Karpas-422 (cell line): ENCODE data around the gene DSCAML1. TPM values are rescaled to one million over a fixed set of nuclear protein-coding genes. Genes with fewer than 3 reads are reported as not detected.

ENCODE experiments used
- DNase-seq: peaks from one replicate; pipeline ENCODE4 v3.0.0-alpha.2; 2015
- H2AFZ ChIP-seq: fragments of 200-600 bp; sonication (generic); 2 replicates; pipeline ENCODE4 v1.6.1; 2014; ENCODE audit warnings: antibody characterized with exemption, low read length, mixed read lengths
- H3K27ac ChIP-seq: fragments of 200-600 bp; sonication (generic); 2 replicates; pipeline ENCODE4 v1.5.1; 2014; ENCODE audit warnings: mild to moderate bottlenecking, low read length, moderate library complexity
- H3K27me3 ChIP-seq: fragments of 200-600 bp; sonication (generic); 2 replicates; pipeline ENCODE4 v1.6.1; 2014; ENCODE audit warnings: low read length, mixed read lengths
- H3K36me3 ChIP-seq: fragments of 200-600 bp; sonication (generic); 2 replicates; pipeline ENCODE4 v1.6.1; 2014; ENCODE audit warnings: low read length, mixed read lengths; ENCODE audit not compliant: insufficient read depth
- H3K4me1 ChIP-seq: fragments of 200-600 bp; sonication (generic); 2 replicates; pipeline ENCODE4 v1.6.1; 2014; ENCODE audit warnings: mild to moderate bottlenecking, low read length, mixed read lengths
- H3K4me2 ChIP-seq: fragments of 200-600 bp; sonication (generic); 2 replicates; pipeline ENCODE4 v1.6.1; 2014; ENCODE audit warnings: low read length, low read depth, mild to moderate bottlenecking; ENCODE audit not compliant: poor library complexity, severe bottlenecking
- H3K4me3 ChIP-seq: fragments of 200-600 bp; sonication (generic); 2 replicates; pipeline ENCODE4 v1.5.1; 2014; ENCODE audit warnings: mild to moderate bottlenecking, antibody characterized with exemption, low read length, mixed read lengths
- H3K79me2 ChIP-seq: fragments of 200-600 bp; sonication (generic); 2 replicates; pipeline ENCODE4 v1.6.1; 2014; ENCODE audit warnings: mild to moderate bottlenecking, low read length, mixed read lengths
- H3K9ac ChIP-seq: fragments of 200-600 bp; sonication (generic); 2 replicates; pipeline ENCODE4 v1.6.0; 2014; ENCODE audit warnings: low read length
- H3K9me2 ChIP-seq: fragments of 200-600 bp; sonication (generic), shearing (Covaris generic); replicated peaks from 2 replicates; pipeline ENCODE4 v1.6.0; 2014; ENCODE audit warnings: mild to moderate bottlenecking, low read length, moderate library complexity; ENCODE audit not compliant: insufficient read depth
- H3K9me3 ChIP-seq: fragments of 300-700, 200-600 bp; sonication (generic); 2 replicates; pipeline ENCODE4 v1.6.1; 2014; ENCODE audit warnings: low read length, mixed read lengths
- H4K20me1 ChIP-seq: fragments of 200-600 bp; sonication (generic); 2 replicates; pipeline ENCODE4 v1.6.1; 2014; ENCODE audit warnings: mild to moderate bottlenecking, antibody characterized with exemption, low read length, low read depth; ENCODE audit not compliant: insufficient read depth
- total RNA-seq: library from RNA; depleted of rRNA; stranded (reverse); fragments of >200 nt; shearing (Covaris generic); gene quantifications from 2 replicates; pipeline ENCODE4 v1.2.3, GENCODE V29; 2014; ENCODE audit warnings: low replicate concordance

DSCAML1 gene
- total RNA-seq, 1 experiment from 2014 or later, result not detected

DNA sequence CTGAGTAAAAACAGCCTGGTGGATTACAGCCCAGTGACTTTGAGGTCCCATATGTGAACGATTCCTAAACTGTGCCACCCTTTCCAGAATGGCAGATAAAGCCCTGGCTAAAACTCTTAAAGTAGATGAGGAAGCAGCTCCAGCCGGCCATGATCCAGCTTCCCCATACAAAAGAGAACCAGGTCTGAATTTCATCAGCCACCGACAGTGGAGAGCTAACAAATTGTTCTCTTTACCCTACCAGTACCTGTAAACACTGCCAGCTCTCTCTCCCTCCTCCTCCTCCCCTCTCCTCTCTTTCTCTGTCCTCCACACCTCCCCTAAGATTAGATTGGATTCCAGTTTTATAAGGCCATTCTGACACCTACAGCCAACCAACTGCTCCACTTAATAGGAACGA is 176.9 kb downstream of the DSCAML1 start:
- Histone ChIP-seq H3K27ac (no peak overlapping the region), H3K4me1 (peaks cover 2% of the 10 kb centered on the region), H3K9me3 (no peaks in the 10 kb centered on the region), H4K20me1 (no peaks in the 10 kb centered on the region), H3K79me2 (no peaks in the 10 kb centered on the region), H3K36me3 (no peaks in the 10 kb centered on the region), H3K27me3 (no peaks in the 10 kb centered on the region), H2AFZ (no peak overlapping the region), H3K4me3 (no peak overlapping the region), H3K4me2 (no peak overlapping the region), H3K9ac (no peak overlapping the region), H3K9me2 (no peaks in the 10 kb centered on the region)
- DNase-seq, result no peak

DNA sequence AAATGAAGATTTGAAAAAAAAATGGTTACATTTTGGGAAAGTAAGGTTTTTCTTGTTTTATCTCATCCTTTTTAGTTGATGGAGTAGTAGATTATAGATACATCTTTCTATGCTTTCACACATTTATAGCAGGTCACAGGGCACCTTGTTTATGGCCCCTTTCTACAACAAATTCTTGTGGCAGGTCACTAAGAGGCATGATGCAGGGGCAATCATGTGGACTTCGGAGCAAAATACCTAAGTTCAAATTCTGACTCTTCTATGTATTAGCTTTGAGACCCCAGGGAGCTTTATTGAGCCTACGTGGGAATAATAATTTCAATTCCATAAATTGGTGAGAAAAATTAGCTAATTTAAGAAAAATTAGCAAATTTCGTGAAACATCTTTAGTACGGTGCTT is 177.4 kb downstream of the DSCAML1 start:
- Histone ChIP-seq H2AFZ (no peak overlapping the region), H3K9ac (no peak overlapping the region), H3K4me2 (no peak overlapping the region), H3K27ac (no peak overlapping the region), H3K27me3 (no peaks in the 10 kb centered on the region), H3K9me2 (no peaks in the 10 kb centered on the region), H4K20me1 (no peaks in the 10 kb centered on the region), H3K36me3 (no peaks in the 10 kb centered on the region), H3K4me1 (no peaks in the 10 kb centered on the region), H3K79me2 (no peaks in the 10 kb centered on the region), H3K4me3 (no peak overlapping the region), H3K9me3 (no peaks in the 10 kb centered on the region)
- no peak for DNase-seq

DNA sequence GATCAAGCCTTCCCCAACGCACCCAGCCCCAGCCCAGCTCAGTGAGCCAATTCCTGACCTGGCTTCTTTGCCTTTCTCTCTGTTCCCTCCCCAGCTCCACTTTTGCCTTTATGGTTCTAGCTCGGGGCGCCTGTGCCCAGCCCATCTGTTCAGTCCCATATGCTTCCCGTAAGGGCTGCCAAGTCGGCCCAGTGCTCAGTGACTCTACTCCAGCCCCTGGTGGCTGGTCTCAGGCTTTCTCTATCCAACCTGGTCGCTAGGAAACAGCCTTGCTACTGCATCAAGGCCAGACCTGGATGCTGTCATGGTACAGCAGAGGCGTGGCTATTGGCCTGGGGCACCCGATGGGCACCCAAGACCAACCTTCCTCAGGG is 178.0 kb downstream of the DSCAML1 start:
- Histone ChIP-seq H3K79me2 (no peaks in the 10 kb centered on the region), H3K4me2 (no peak overlapping the region), H2AFZ (no peak overlapping the region), H3K4me3 (no peak overlapping the region), H3K9me2 (no peaks in the 10 kb centered on the region), H3K36me3 (no peaks in the 10 kb centered on the region), H3K4me1 (no peaks in the 10 kb centered on the region), H3K9ac (no peak overlapping the region), H3K27me3 (no peaks in the 10 kb centered on the region), H3K9me3 (no peaks in the 10 kb centered on the region), H3K27ac (no peak overlapping the region), H4K20me1 (no peaks in the 10 kb centered on the region)
- DNase-seq, result peak; percentile 42

DNA sequence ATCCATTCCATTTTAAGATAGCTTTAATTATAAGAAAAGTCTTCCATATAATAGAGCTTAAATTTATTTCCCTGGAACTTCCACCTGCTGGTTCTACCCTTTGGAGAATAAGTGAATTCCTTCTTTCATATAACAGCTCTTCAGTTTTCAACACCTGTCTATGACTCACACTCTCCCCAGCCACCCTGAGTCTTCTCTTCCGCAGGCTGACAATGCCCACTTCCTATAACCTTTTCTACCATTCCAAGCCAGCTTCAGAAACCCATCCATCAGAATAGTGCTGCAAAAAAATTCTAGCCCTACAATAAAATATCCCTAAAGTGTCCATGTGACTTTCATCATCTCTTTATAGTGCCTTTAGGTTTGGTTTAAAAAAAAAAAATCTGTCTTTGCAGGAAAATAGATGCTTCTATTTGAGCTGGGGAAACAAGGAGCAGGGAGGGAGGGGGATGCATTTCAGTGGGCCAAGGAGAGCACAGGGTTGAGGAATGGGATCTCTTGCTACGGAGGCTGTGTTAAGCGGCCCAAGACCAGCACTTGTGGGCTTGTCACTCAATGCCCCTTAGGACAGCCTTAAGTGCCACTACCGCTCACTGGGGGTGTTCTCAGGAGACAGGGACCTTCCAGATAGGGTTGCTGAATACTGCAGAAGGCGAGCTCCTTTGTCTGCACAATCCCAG is 178.6 kb downstream of the DSCAML1 start:
- H3K4me3 ChIP-seq, result no peak overlapping the region
- no peaks in the 10 kb centered on the region for H3K4me1 ChIP-seq
- no peaks in the 10 kb centered on the region for H3K79me2 ChIP-seq
- H3K27me3 ChIP-seq, result no peaks in the 10 kb centered on the region
- H3K4me2 ChIP-seq, result no peak overlapping the region
- H3K9ac ChIP-seq, result no peak overlapping the region
- no peaks in the 10 kb centered on the region for H3K9me3 ChIP-seq
- H3K36me3 ChIP-seq, result no peaks in the 10 kb centered on the region
- H4K20me1 ChIP-seq, result no peaks in the 10 kb centered on the region
- H3K27ac ChIP-seq, result no peak overlapping the region
- no peak for DNase-seq
- no peaks in the 10 kb centered on the region for H3K9me2 ChIP-seq
- no peak overlapping the region for H2AFZ ChIP-seq

DNA sequence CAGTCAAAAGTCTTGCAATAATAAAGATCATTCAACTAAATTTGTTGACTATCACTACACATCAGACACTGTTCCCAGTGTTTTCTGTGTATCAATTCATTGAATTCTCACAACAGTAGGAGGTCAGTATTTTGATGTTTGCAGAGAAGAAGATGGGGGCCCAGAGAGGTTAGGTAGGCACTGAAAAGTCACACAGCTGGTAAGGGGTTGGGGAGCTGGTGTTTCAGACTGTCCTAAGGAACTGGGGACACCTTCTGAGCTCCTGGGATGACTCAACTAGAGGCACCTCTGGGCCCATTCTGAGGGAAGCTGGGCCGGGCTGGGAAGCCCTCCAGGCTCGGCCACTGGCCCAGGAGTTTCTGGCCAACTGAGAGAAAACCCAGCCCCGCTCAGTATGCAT is 180.0 kb downstream of the DSCAML1 start:
- no peak overlapping the region for H3K4me3 ChIP-seq
- no peaks in the 10 kb centered on the region for H4K20me1 ChIP-seq
- H3K9ac ChIP-seq, result no peak overlapping the region
- DNase-seq, result no peak
- no peaks in the 10 kb centered on the region for H3K9me2 ChIP-seq
- no peaks in the 10 kb centered on the region for H3K79me2 ChIP-seq
- H3K27me3 ChIP-seq, result no peaks in the 10 kb centered on the region
- no peak overlapping the region for H3K4me2 ChIP-seq
- no peaks in the 10 kb centered on the region for H3K4me1 ChIP-seq
- no peak overlapping the region for H3K27ac ChIP-seq
- H2AFZ ChIP-seq, result no peak overlapping the region
- H3K9me3 ChIP-seq, result no peaks in the 10 kb centered on the region
- no peaks in the 10 kb centered on the region for H3K36me3 ChIP-seq

DNA sequence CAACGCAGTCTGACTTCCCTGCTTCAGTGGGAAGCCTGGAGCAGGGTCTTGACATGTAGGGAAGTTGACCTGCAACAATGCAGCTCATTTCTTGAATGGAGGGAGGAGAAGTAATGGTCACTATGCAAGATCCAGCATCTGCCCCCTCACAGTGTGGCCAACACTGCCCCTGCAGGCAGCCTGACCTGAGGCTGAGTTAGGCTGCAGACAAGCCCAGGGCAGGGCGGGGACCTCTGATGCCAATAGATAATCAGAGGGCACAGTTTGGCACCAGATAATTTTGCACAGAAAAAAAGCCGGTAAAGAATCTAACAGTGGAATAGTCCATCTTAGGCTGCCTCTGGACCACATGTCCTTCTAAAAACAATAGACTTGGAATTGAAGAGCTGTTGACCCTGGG is 182.3 kb downstream of the DSCAML1 start:
- H3K9me3 ChIP-seq, result no peaks in the 10 kb centered on the region
- H3K27ac ChIP-seq, result no peak overlapping the region
- no peak overlapping the region for H3K9ac ChIP-seq
- no peak overlapping the region for H3K4me2 ChIP-seq
- H3K79me2 ChIP-seq, result no peaks in the 10 kb centered on the region
- no peaks in the 10 kb centered on the region for H3K27me3 ChIP-seq
- H3K9me2 ChIP-seq, result no peaks in the 10 kb centered on the region
- no peaks in the 10 kb centered on the region for H4K20me1 ChIP-seq
- no peaks in the 10 kb centered on the region for H3K36me3 ChIP-seq
- no peak overlapping the region for H2AFZ ChIP-seq
- no peak overlapping the region for H3K4me3 ChIP-seq
- no peaks in the 10 kb centered on the region for H3K4me1 ChIP-seq
- no peak for DNase-seq

DNA sequence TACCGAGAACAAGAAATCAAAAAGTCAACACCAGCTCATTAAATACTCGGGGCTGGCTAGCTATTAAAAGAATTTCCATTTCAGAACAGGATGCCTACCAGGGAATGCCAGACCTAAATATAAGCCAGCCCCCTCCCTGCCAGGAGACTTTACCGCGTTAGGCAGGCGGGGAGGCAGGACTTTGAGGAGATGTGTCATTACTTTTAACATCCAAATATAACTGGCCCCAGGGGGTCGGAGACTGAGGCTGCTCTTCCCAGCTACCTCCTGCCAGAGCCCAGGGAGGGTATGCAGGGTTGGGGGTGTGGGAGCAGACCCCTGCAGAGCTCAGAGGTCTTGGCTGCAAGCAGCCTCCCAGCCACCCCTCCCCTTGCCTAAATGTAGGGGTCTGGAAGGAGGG is 183.5 kb downstream of the DSCAML1 start:
- no peak overlapping the region for H3K4me3 ChIP-seq
- H3K4me1 ChIP-seq, result no peaks in the 10 kb centered on the region
- no peak overlapping the region for H2AFZ ChIP-seq
- H3K9ac ChIP-seq, result no peak overlapping the region
- no peaks in the 10 kb centered on the region for H4K20me1 ChIP-seq
- no peaks in the 10 kb centered on the region for H3K9me3 ChIP-seq
- no peak overlapping the region for H3K27ac ChIP-seq
- no peaks in the 10 kb centered on the region for H3K27me3 ChIP-seq
- no peak for DNase-seq
- no peaks in the 10 kb centered on the region for H3K36me3 ChIP-seq
- no peak overlapping the region for H3K4me2 ChIP-seq
- H3K9me2 ChIP-seq, result no peaks in the 10 kb centered on the region
- H3K79me2 ChIP-seq, result no peaks in the 10 kb centered on the region

DNA sequence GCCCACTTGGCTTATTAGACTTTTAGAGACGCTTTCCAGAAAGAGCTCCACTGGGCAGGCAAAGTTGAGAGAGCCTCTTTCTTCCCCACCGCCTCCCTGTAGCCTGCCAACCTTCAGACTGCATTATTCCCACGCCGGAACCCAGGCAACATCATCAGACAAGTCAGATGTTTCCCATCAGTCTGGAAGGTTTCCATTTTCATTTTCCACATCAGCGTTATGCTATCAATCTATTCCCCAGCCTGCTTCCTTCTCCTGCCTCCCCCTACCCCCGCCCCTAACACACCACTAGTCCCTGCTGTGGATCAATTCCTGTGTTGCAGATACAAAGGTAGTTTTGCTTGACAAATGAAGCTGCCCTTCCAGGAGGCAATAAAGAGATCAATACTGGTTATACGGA is 184.8 kb downstream of the DSCAML1 start:
- Histone ChIP-seq H3K4me3 (no peak overlapping the region), H3K4me2 (no peak overlapping the region), H3K9me2 (no peaks in the 10 kb centered on the region), H3K27me3 (no peaks in the 10 kb centered on the region), H3K27ac (no peak overlapping the region), H3K36me3 (no peaks in the 10 kb centered on the region), H2AFZ (no peak overlapping the region), H3K79me2 (no peaks in the 10 kb centered on the region), H3K9ac (no peak overlapping the region), H3K9me3 (no peaks in the 10 kb centered on the region), H3K4me1 (peaks cover 2% of the 10 kb centered on the region; the same call in 1 of the 2 replicates), H4K20me1 (no peaks in the 10 kb centered on the region)
- no peak for DNase-seq

DNA sequence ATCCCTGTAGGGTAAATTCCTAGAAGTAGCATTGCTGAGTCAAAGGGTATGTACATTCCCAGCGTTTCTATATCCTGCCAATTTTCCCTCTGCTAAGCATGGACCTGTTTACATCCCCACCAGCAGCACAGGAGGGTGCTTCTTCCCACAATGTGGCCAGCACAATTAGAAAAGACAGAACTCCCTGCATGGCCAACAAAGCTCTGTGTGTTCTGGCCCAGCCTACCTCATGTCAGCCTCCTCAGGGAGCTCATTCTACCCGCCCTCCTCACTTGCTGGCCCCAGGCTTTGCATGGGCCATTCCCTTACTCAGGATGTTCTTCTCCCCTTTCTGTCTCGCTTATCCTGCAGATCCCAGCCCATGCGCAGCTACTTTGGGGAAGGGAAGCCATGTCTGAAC is 186.1 kb downstream of the DSCAML1 start:
- Histone ChIP-seq H3K4me2 (no peak overlapping the region), H3K79me2 (no peaks in the 10 kb centered on the region), H3K36me3 (no peaks in the 10 kb centered on the region)

More for the DNA sequence above, 186.1 kb downstream of the DSCAML1 start:
- Histone ChIP-seq H3K27me3 (no peaks in the 10 kb centered on the region), H2AFZ (no peak overlapping the region), H4K20me1 (no peaks in the 10 kb centered on the region), H3K9me2 (no peaks in the 10 kb centered on the region), H3K4me1 (peaks cover 10% of the 10 kb centered on the region), H3K9ac (no peak overlapping the region), H3K9me3 (no peaks in the 10 kb centered on the region), H3K4me3 (no peak overlapping the region), H3K27ac (no peak overlapping the region)
- no peak for DNase-seq
